Stimulated activated CD4-positive, alpha-beta T cell treated with anti-CD3 and anti-CD28 coated beads, Interleukin-4, amount 100 ng/mL, for 48 hours (primary cell): ENCODE results near the gene URI1.
"Not testable (repeated sequence)": the region's sequence is repeated elsewhere in the genome, so short reads cannot be mapped to it uniquely, and the experiment has no call there.

Experiments used
- DNase-seq, 2 donors: peaks; one replicate each; pipeline ENCODE4 v3.0.0-alpha.2; 2020; ENCODE audit warnings: low read depth in 2 of 2

The URI1 gene

GRCh38 chr19:30024091-30024490 lies 82.1 kb downstream of the URI1 start:
- no peak for DNase-seq

- no peak for DNase-seq
Measured at GRCh38 chr19:30026933-30027332, 84.9 kb downstream of the URI1 start.

GRCh38 chr19:30028118-30028991 lies 86.3 kb downstream of the URI1 start:
- DNase-seq = no peak

GRCh38 chr19:30028992-30029343 lies 86.9 kb downstream of the URI1 start:
- DNase-seq = no peak

- no peak for DNase-seq
Measured at GRCh38 chr19:30029721-30030510, 87.9 kb downstream of the URI1 start.

GRCh38 chr19:30034321-30034720 lies 92.3 kb downstream of the URI1 start:
- no peak for DNase-seq

GRCh38 chr19:30036154-30037129 lies 94.4 kb downstream of the URI1 start:
- DNase-seq = no peak

GRCh38 chr19:30037835-30038234 lies 95.8 kb downstream of the URI1 start:
- DNase-seq = no peak

- not testable (repeated sequence) for DNase-seq
Measured at GRCh38 chr19:30041931-30042330, 99.9 kb downstream of the URI1 start.

GRCh38 chr19:30043008-30043407 lies 101.0 kb downstream of the URI1 start:
- DNase-seq = not testable (repeated sequence)

- no peak for DNase-seq
Measured at GRCh38 chr19:30044273-30045248, 102.5 kb downstream of the URI1 start.

GRCh38 chr19:30046522-30046921 lies 104.5 kb downstream of the URI1 start:
- no peak for DNase-seq

GRCh38 chr19:30047432-30047831 lies 105.4 kb downstream of the URI1 start:
- no peak for DNase-seq

- no peak for DNase-seq
Measured at GRCh38 chr19:30049226-30049625, 107.2 kb downstream of the URI1 start.

GRCh38 chr19:30049846-30050667 lies 108.0 kb downstream of the URI1 start:
- no peak for DNase-seq

- DNase-seq = no peak
Measured at GRCh38 chr19:30052122-30053075, 110.4 kb downstream of the URI1 start.

- DNase-seq = no peak
Measured at GRCh38 chr19:30053558-30053957, 111.5 kb downstream of the URI1 start.

GRCh38 chr19:30054210-30054609 lies 112.2 kb downstream of the URI1 start:
- no peak for DNase-seq

- DNase-seq = no peak
Measured at GRCh38 chr19:30056580-30056979, 114.5 kb downstream of the URI1 start.
